NCI-H226 (cell line): ENCODE results near the gene TMEM40.
"Not testable (repeated sequence)": the region's sequence is repeated elsewhere in the genome, so short reads cannot be mapped to it uniquely, and the experiment has no call there.

Experiments used
- DNase-seq: peaks from one replicate; pipeline ENCODE4 v3.0.0-alpha.2; 2015

TMEM40 gene

DNA sequence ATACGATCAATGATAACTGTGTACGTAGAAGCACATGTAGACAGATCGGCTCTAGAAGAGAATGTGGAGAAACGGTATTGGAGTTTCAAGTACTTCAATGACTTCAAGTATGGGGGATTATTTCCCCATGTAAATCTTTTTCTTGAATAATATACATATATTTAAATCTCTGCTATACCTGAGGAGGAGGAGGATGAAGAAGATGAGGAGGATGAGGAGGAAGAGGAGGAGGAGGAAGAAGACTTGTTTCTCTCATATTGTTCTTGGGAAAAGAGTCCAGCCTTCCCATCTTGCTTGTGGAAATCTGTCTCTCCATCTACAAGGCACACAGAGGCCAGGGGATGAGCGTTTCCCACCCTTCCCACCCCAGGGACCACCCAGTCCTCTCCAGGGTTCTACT is 10.6 kb downstream of the TMEM40 start:
- DNase-seq = no peak

DNA sequence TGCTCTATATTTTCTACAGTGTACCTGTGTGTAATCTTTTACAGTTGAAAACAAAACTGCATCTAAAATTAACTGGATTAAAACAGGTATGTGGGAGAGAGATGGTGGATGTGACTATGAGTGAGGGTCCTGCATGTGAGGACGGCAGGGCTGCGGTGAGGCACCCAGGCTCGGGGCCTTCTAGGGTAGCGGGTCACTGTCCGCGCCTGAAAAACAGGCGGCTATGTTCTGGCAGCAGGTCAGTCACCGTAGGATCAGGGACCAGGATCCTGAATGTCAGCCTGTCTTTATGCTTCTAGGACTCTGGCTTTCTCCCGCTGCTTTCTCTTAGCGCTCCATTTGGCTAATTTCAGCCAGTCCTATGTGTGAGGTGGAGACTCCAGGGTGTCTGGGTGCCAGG is 12.6 kb downstream of the TMEM40 start:
- DNase-seq = no peak

DNA sequence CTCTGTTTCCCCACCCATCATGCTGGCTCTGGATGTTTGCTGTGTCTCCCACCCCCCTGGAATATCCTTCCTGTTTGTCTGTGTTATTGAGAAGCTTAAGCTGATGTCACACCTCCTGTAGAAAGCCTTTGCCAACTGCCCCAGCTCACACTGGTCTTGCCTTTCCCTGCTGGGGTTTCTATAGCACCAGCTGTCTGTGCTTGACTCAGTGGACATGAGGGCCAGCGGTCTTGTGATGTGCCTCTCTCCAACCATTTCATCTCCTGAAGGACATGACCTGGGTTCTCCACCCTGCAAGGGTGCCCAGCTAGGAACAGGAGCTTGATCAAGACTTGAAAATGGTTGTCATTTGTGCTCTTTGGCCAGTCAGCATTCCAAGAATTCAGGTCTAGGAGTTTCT is 14.7 kb downstream of the TMEM40 start:
- DNase-seq = no peak

DNA sequence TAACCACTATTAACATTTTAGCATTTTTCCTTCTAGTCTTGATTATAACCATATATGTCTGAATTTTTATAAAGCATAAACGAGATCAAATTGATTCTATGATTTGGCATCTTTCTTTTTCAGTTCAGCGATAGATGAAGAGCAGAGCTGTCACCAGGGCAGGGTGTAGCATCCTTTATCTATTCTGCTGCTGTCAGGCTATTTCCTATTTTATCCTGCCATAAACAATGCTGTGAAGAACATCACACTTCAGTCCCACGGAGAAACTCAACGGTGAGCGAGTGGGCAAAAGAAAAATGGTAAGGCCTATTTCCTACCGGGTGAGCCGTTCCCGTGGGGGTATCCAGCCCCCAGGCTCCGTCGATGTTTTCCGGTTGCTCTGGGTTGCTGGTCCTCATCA is 15.5 kb downstream of the TMEM40 start:
- DNase-seq = no peak

GRCh38 chr3:12742330-12743107 is 16.5 kb downstream of the TMEM40 start:
- DNase-seq = no peak

- DNase-seq = no peak
Measured at GRCh38 chr3:12741209-12741608, 17.9 kb downstream of the TMEM40 start.

- DNase-seq = no peak
Measured at GRCh38 chr3:12737833-12738232, 21.2 kb downstream of the TMEM40 start.

- no peak for DNase-seq
Measured at GRCh38 chr3:12737319-12737718, 21.7 kb downstream of the TMEM40 start.

GRCh38 chr3:12734960-12735359 is 24.1 kb downstream of the TMEM40 start:
- no peak for DNase-seq

- DNase-seq = no peak
Measured at GRCh38 chr3:12733566-12733965, 25.5 kb downstream of the TMEM40 start.

DNA sequence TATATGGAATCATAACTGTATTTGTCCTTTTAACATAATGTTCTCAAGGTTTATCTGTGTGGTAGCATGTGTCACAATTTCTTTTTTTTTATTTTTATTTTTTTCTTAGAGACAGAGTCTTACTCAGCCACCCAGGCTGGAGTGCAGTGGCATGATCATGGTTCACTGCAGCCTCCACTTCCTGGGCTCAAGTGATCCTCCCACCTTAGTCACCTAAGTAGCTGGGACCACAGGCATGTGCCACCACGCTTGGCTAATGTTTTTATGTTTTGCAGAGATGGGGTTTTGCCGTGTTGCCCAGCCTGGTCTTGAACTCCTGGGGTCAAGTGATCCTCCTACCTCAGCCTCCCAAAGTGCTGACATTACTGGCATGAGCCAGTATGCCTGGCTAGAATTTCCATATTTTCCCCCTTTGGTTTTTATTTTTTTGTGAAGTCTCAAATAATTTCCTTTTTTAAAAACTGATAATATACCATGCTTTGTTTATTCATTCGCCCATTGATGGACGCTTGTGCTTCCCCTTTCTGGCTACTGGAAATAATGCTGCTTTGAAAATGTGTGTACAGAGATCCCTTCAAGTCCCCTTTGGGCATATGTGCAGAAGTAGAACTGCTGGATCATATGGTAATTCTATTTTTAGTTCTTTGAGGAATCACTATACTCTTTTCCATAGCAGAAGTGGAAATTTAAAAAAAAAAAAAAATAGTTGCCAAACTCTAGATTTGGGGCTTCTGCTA is 28.4 kb downstream of the TMEM40 start:
- DNase-seq = no peak

DNA sequence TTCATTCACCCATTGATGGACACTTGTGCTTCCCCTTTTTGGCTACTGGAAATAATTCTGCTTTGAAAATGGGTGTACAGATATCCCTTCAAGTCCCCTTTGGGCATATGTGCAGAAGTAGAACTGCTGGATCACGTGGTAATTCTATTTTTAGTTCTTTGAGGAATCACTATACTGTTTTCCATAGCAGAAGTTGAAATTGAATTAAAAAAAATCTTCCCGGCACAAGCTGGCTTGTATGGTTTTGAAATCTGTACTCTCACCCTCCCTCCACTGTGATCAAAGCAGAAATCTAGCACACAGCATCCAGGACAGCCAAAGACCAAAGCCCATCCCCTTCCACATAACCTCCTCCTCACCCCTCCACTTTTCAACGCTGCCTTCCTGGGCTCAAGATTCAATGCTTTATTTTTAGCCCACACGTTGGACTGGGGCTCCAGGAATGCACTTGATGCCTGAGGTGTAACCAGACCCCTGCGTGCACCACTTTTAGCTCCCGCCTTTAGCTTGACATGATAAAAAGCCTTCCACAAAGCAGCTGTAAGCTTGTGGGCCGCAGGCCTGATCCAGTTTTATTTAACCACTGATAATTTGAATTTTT is 29.9 kb downstream of the TMEM40 start:
- DNase-seq = no peak

DNA sequence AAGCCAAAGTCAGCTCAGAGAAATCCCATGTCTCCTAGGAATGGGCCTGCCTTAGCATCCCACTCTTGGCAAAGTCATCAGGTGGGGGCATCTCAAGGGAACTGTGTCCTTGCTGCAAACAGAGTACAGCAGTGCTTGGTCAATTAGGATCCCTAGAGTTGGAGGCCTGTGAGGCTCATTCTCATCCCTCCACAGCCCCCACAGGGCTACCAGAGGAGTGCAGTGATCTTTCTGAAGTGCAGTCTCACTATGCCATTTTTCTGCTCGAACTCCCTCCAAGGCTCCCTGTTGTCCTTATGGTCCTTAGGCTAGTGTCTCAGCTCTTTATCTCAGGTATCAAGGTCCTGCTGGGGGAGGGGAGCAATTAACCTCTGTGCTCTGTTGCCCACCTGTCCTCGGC is 31.1 kb downstream of the TMEM40 start:
- DNase-seq = no peak

DNA sequence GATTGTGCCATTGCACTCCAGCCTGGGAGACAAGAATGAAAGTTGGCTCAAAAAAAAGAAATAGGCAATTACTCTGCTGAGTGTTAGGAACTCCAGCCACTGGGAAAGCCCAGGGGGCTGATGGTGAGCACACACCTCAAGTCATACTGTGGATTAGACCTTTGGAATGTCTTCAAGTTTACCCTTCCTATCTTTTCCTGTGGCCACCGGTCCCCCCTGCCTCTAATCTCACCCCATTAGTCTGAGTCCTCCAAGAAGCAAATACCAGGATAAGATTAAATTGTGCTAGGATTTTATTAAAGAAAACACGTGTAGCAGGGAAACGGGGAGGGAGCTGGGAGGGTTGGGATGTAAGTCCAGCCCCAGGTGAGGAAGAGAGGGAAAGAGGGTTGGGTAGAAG is 31.6 kb downstream of the TMEM40 start:
- DNase-seq = no peak

DNA sequence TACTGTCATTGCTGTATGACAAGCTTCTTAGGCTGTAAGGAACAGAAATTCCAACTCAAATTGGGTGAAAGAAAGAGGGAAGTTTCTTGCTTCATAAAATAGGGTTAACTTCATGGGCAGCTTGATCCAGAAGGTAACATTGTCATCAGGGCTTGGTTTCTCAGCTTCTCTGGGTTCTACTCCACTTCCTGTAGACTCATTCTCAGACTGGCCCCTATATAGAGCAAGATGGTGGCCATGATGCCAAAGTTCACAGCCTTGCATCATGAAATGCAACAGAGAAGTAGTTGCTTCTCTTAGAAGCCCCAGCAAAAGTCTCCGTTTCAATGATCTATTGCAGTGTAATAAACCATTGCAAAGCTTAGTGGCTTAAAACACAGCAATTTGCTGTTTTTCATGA is 33.6 kb downstream of the TMEM40 start:
- no peak for DNase-seq

- no peak for DNase-seq
Measured at GRCh38 chr3:12724794-12725193, 34.3 kb downstream of the TMEM40 start.

GRCh38 chr3:12723362-12723761 is 35.7 kb downstream of the TMEM40 start:
- DNase-seq = not testable (repeated sequence)

DNA sequence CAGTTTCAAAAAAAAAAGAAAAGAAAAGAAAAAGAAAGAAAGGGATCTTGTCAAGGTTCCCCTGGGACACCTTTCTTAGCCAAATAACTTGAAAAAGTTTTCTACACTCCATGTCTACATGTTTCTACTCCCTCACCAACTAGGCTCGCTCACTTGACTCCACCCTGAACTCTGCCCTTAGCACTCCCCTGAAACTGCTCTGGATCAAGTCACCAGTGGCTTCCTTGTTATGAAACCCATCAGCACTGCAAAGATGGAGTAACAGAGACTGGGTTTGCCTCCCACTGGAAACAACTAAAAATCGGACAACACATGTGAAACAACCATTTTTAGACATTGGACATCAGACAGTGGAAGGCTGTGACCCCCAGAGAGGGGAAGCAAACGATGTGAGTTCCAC is 36.8 kb downstream of the TMEM40 start:
- no peak for DNase-seq

DNA sequence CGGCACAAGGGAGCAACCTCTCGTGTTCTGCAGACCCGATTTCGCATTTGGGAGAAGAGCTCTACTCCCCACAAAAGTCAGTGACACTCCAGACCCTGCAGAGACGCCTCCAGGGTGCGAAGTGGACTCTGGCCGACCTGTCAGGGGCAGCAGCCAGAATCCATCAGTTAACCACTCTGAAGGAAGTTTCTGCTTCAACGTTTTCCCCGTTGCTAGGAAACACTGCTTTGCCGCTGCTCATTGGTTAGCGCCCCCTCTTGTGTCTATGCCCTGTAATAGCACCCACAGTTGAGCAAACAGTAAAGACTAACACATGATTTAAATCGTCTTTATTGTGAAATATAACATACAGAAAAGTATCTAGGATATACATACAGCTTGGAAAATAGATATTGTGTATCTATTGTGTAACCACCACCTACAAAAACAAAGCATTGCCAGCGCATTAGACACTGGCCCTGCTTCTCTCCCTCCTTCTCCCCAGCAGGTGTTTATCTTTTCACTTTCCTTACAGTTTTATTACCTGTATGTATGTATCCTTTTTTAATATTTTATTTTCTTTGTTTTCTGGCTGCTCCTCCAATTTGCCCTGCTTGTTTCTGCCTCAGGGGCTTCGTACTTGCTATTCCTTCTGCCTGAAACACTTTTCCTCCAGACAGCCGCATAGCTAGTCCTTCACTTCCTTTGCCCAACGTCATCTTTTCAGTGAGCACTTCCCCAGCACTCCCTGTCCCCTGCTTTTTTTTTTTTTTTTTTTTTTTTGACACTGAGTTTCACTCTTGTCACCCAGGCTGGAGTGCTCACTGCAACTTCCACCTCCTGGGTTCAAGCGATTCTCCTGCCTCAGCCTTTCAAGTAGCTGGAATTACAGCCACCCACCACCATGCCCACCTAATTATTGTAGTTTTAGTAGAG is 38.8 kb downstream of the TMEM40 start:
- peak; percentile 75 for DNase-seq

DNA sequence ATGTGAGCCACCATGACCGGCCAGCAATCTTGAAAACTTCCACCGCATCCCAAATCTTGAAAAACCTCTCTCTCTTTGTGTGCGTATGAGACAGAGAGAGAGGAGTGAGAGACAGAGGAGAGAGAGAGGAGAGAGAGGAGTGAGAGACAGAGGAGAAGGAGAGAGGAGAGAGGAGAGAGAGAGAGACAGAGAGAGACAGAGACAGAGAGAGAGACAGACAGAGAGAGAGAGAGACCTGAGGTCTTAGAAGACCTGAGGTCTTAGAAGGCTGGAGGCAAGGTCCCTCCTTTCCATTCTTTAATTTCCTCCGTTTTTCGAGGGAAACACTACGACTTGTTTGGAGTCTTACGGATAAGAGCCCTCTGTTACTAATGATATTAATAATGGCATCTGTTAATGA is 39.5 kb downstream of the TMEM40 start:
- DNase-seq = no peak

GRCh38 chr3:12716605-12717151 is 42.4 kb downstream of the TMEM40 start:
- DNase-seq = peak; percentile 24

GRCh38 chr3:12714278-12714677 is 44.8 kb downstream of the TMEM40 start:
- DNase-seq = no peak

- DNase-seq = no peak
Measured at GRCh38 chr3:12710062-12710461, 49.0 kb downstream of the TMEM40 start.
